Measurements from ENCODE around the gene NR6A1. TPM values are rescaled to one million over a fixed set of nuclear protein-coding genes. Genes with fewer than 3 reads are reported as not detected.

NR6A1 gene
- total RNA-seq, 1 donor from 2014 or later = 0.72 TPM

DNA sequence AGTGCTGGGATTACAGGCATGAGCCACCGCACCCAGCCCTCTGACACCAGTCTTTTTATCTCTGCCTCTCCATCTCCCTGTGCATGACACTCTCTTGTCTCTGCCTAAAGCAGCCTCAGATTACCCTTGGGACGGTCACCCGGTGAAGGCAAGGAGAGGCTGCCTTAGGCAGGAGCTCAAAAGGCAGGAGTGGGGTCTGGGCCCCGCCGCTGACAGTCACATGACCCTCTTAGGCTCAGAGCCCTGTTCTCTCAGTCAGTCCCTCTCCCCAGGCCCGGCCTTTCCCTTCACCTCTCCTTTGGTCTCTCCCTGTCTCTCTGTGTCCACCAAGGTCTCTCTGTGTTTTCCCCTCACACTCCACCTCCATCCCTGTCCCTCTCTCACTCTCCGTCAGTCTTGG is 298.3 kb downstream of the NR6A1 start:
- DNase-seq (ENCODE audit: low spot score) = no peak

DNA sequence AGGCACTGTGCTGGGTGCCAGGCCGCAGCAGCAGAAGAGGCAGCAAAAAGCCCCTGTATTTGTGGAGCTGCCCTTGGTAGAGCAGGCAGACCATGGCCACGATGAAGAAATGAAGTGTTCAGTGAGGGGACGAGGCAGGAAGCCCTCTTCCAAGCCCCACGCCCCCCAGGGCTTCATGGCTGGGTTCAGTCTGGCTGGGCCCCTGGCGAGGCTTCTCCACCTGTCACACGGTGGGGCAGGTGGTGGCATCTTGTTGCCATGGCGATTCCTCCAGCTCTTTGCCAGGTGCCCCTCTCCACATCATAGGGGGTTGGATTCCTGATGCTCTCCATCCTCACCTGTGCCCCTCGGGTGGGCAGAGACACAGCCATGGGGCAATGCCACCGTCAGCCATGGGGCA is 299.4 kb downstream of the NR6A1 start:
- DNase-seq (ENCODE audit: low spot score) = no peak

DNA sequence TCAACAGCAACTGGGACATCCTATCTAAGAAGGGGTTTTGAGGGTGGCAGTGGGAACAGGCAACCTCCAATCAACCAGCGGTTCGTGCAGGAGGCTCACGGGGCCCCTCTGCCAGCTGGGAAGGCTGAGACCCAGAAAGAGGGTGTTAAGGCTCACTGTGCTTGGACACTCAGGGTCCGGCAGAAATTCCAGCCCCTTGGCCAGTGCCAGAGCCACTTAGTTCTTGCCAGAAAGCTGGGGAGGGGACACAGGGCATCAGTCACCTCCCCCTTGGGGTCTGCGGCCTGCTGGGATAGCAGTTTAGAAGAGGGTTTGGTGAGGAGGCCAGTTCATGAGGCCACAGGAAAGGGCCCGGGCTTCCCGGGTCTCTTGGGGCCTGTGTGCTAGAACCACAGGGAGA is 300.4 kb downstream of the NR6A1 start:
- DNase-seq (ENCODE audit: low spot score) = no peak

DNA sequence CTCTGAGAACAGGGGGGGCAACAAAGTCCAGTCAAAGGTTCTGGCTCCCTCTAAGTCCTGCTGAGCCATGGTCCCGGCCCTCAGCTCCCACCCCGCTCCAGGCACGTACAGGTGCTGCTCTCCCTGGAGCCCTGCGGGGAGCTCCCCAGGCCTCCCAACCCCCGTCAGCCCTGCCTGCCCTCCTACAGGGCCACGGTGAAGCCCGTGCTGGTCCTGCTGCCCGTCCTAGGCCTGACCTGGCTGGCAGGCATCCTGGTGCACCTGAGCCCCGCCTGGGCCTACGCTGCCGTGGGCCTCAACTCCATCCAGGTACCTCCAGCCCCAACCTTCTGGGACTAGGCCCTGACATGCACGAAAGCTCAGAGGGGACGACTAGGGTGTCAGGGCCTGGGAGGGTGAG is 300.8 kb downstream of the NR6A1 start:
- DNase-seq (ENCODE audit: low spot score) = no peak

DNA sequence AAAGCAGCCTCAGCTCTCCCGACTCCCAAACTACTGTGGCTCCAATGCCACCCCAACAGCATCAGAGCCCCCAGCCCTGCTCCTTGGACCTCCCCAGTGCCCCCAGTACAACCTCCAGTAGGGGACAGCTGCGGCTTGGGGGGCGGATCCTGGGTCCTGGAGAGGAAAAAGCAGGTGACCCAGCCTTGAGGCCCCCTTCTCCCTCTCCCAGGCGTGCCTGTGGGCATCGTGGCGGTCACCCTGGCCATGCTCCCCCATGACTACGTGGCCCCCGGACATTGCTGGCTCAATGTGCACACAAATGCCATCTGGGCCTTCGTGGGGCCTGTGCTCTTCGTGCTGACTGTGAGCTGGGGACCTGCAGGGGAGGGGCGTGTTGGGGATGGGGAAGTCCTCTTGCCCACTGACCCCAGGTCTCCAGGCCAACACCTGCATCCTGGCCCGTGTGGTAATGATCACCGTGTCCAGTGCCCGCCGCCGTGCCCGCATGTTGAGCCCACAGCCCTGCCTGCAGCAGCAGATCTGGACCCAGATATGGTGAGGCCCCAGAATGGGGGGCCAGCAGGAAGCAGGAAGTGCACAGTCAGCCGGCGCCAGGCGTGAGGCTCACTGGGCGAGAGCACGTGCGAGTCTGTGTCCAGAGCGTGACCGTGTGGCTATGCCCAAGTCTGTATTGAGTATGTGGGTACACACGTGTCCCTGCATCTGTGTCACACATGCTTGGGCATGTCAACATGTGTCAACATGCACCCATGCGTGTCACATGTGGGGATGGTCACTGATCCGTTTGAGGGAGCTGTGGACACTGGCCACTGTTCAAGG is 301.9 kb downstream of the NR6A1 start:
- no peak for DNase-seq (ENCODE audit: low spot score)

DNA sequence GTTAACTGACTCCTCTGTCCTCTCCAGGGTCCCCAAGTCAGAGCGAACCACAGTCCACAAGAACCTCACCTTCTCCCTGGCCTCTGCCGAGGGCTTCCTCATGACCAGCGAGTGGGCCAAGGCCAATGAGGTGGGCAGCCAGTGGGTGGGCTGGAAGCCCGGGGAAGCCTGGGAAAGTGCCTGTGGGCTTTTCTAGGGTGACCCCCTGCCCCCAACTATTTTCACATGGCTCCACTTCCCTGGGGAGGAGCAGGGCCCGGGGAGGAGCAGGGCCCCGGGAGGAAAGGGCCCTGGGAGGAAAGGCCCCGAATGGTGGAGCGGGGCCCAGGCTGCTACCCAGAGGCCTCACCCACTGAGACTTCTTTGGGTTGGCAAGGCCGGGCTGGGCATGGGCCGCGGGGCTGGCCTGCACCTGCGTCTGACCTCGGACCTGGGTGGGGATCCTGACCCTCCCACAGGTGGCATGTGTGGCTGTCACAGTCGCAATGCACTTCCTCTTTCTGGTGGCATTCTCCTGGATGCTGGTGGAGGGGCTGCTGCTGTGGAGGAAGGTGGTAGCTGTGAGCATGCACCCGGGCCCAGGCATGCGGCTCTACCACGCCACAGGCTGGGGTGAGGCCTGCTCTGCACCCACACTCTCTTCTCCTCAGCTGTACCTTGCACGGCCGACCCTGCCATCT is 302.9 kb downstream of the NR6A1 start:
- no peak for DNase-seq (ENCODE audit: low spot score)

DNA sequence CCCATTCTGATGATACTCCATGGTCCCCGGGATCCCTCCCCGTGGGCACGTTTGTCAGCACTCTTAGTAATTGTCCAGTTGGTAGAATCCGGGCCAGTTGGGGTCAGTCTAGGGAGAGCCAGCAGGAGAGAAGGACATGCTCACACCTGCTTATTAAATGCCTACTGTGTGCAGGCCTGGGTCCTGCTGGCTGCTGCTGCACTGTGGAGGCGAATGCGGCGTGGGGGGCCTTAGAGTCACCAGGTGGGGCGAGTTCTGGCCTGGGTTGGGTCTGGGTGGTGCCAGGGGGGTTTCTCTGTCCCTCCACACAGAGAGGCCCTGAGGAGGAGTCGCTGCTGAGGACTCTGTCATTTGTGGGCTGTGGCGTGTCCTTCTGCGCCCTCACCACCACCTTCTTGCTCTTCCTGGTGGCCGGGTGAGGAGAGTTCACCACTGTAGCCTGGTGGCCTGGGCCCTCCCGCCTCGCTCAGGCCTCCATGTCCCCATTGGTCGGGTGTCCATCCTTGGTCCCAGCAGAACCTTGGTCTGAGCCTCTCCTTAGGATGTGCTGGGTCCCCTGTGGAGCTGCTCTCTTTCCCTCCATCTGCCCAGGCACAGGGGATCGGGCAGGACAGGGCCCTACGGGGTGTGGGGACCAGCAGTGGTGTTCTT is 303.6 kb downstream of the NR6A1 start:
- no peak for DNase-seq (ENCODE audit: low spot score)

Other genes with a start within 250 kb of the NR6A1 start
- 9.6 TPM for gene OLFML2A, start 5.8 kb upstream of the NR6A1 start, total RNA-seq (ENCODE audit: insufficient read depth, low replicate concordance)
- not detected for gene WDR38, start 82.1 kb upstream of the NR6A1 start, total RNA-seq (ENCODE audit: insufficient read depth, low replicate concordance)
- gene RPL35, start 90.6 kb upstream of the NR6A1 start, total RNA-seq (ENCODE audit: insufficient read depth, low replicate concordance) = 1,684 TPM
- gene ARPC5L, start 90.8 kb upstream of the NR6A1 start, total RNA-seq (ENCODE audit: insufficient read depth, low replicate concordance) = 10.1 TPM
- 12.3 TPM for gene GOLGA1, start 169.8 kb upstream of the NR6A1 start, total RNA-seq (ENCODE audit: insufficient read depth, low replicate concordance)

Measured in umbilical cord (tissue), 2 donors.